GM18511 (cell line): ENCODE measurements around the gene BCL2.
A peak's percentile ranks its signal among the peaks of the same experiment; 100 is the strongest.

ENCODE experiments used
- ATAC-seq: cut with Tn5 transposase; IDR thresholded peaks from one replicate; pipeline ENCODE4 v1.9.1; 2021; ENCODE audit warnings: mild to moderate bottlenecking, moderate library complexity; ENCODE audit not compliant: unreplicated experiment

BCL2 gene

GRCh38 chr18:63329431-63330145, 10.0 kb upstream of the BCL2 start:
- ATAC-seq: no peak

- ATAC-seq: no peak
Observed at GRCh38 chr18:63326011-63326410, 6.4 kb upstream of the BCL2 start.

GRCh38 chr18:63325086-63325686, 5.6 kb upstream of the BCL2 start:
- ATAC-seq: no peak

GRCh38 chr18:63322908-63323634, 3.5 kb upstream of the BCL2 start:
- peak; percentile 17 for ATAC-seq

- no peak for ATAC-seq
Observed at GRCh38 chr18:63322206-63322605, 2.6 kb upstream of the BCL2 start.

GRCh38 chr18:63321291-63321690, 1.7 kb upstream of the BCL2 start:
- no peak for ATAC-seq

GRCh38 chr18:63320975-63321265, 1.4 kb upstream of the BCL2 start:
- no peak for ATAC-seq

GRCh38 chr18:63320123-63320974, 780 bp upstream of the BCL2 start:
- ATAC-seq: peak; percentile 63

GRCh38 chr18:63318889-63319382, 633 bp downstream of the BCL2 start:
- ATAC-seq: no peak

GRCh38 chr18:63317982-63318888, 1.3 kb downstream of the BCL2 start:
- ATAC-seq: peak; percentile 49

GRCh38 chr18:63317556-63317946, 2.0 kb downstream of the BCL2 start:
- ATAC-seq: no peak

- no peak for ATAC-seq
Observed at GRCh38 chr18:63316612-63317555, 2.7 kb downstream of the BCL2 start.

GRCh38 chr18:63315876-63316275, 3.7 kb downstream of the BCL2 start:
- no peak for ATAC-seq

GRCh38 chr18:63315131-63315662, 4.4 kb downstream of the BCL2 start:
- no peak for ATAC-seq

- ATAC-seq: no peak
Observed at GRCh38 chr18:63314062-63314790, 5.3 kb downstream of the BCL2 start.

- ATAC-seq: no peak
Observed at GRCh38 chr18:63313396-63313917, 6.1 kb downstream of the BCL2 start.

GRCh38 chr18:63312737-63313395, 6.7 kb downstream of the BCL2 start:
- peak; percentile 49 for ATAC-seq
